Stimulated activated CD4-positive, alpha-beta T cell treated with anti-CD3 and anti-CD28 coated beads, Interleukin-4, amount 100 ng/mL, for 48 hours (primary cell): ENCODE measurements around the gene EPHB3.

ENCODE experiments used
- DNase-seq, 2 donors: peaks; one replicate each; pipeline ENCODE4 v3.0.0-alpha.2; 2020; ENCODE audit warnings: low read depth in 2 of 2

EPHB3 gene

GRCh38 chr3:184579513-184579912 is 17.9 kb downstream of the EPHB3 start:
- DNase-seq, result no peak

- no peak for DNase-seq
Observed at GRCh38 chr3:184580376-184580775, 18.8 kb downstream of the EPHB3 start.

- DNase-seq, result no peak
Observed at GRCh38 chr3:184581331-184581855, 19.8 kb downstream of the EPHB3 start.

- DNase-seq, result no peak
Observed at GRCh38 chr3:184582646-184583577, 21.3 kb downstream of the EPHB3 start.

- no peak for DNase-seq
Observed at GRCh38 chr3:184583578-184584451, 22.2 kb downstream of the EPHB3 start.

- DNase-seq, result no peak
Observed at GRCh38 chr3:184584464-184584891, 22.9 kb downstream of the EPHB3 start.

- no peak for DNase-seq
Observed at GRCh38 chr3:184585545-184585944, 24.0 kb downstream of the EPHB3 start.

GRCh38 chr3:184586851-184587250 is 25.3 kb downstream of the EPHB3 start:
- DNase-seq, result no peak

GRCh38 chr3:184588776-184589175 is 27.2 kb downstream of the EPHB3 start:
- no peak for DNase-seq

GRCh38 chr3:184590795-184591194 is 29.2 kb downstream of the EPHB3 start:
- DNase-seq, result no peak

GRCh38 chr3:184591789-184592188 is 30.2 kb downstream of the EPHB3 start:
- no peak for DNase-seq

- no peak for DNase-seq
Observed at GRCh38 chr3:184592371-184593219, 31.0 kb downstream of the EPHB3 start.

- no peak for DNase-seq
Observed at GRCh38 chr3:184593220-184593927, 31.8 kb downstream of the EPHB3 start.

- no peak for DNase-seq
Observed at GRCh38 chr3:184593928-184594303, 32.3 kb downstream of the EPHB3 start.

- no peak for DNase-seq
Observed at GRCh38 chr3:184594371-184595001, 32.9 kb downstream of the EPHB3 start.

- no peak for DNase-seq
Observed at GRCh38 chr3:184595726-184596125, 34.1 kb downstream of the EPHB3 start.

- DNase-seq, result no peak
Observed at GRCh38 chr3:184596233-184596632, 34.6 kb downstream of the EPHB3 start.

GRCh38 chr3:184596886-184597575 is 35.4 kb downstream of the EPHB3 start:
- DNase-seq, result no peak

GRCh38 chr3:184597829-184598573 is 36.4 kb downstream of the EPHB3 start:
- DNase-seq, result no peak
